ENCODE data around the gene DYNC2LI1.

GRCh38 chr2:43774617-43775016, 778 bp downstream of the DYNC2LI1 start:
- TF ChIP-seq MYC (IDR thresholded peaks at IDR 0.05; ENCODE audit: borderline replicate concordance, low read length), result no peak
- TF ChIP-seq JUNB (IDR thresholded peaks at IDR 0.05), result no peak
- no peak for TF ChIP-seq POLR2AphosphoS2 (conservative IDR thresholded peaks at IDR 0.05; ENCODE audit: low read length)
- no peak for TF ChIP-seq CTCF (IDR thresholded peaks at IDR 0.05)
- no peak for TF ChIP-seq USF2 (IDR thresholded peaks at IDR 0.05)
- TF ChIP-seq KDM5A (IDR thresholded peaks at IDR 0.05), result no peak
- TF ChIP-seq MAZ (IDR thresholded peaks at IDR 0.05; ENCODE audit: borderline replicate concordance, low read depth, low read length), result no peak
- TF ChIP-seq RCOR1 (IDR thresholded peaks at IDR 0.05; ENCODE audit: low read depth, low read length), result no peak
- no peak for TF ChIP-seq E2F6 (IDR thresholded peaks at IDR 0.05; ENCODE audit: borderline replicate concordance, low read depth)
- TF ChIP-seq RNF2 (IDR thresholded peaks at IDR 0.05; ENCODE audit: borderline replicate concordance, low read depth), result no peak
- TF ChIP-seq NPAS2 (CRISPR knock-in tag; IDR thresholded peaks at IDR 0.05; ENCODE audit: borderline replicate concordance), result no peak
- no peak for TF ChIP-seq POLR2A (IDR thresholded peaks at IDR 0.05; ENCODE audit: low read length)
- TF ChIP-seq KDM1A (IDR thresholded peaks at IDR 0.05; ENCODE audit: low read depth), result no peak

Data from A549 (cell line).